Measurements from ENCODE around the gene FBXO42. TPM values are rescaled to one million over a fixed set of nuclear protein-coding genes. Genes with fewer than 3 reads are reported as not detected.

The FBXO42 gene
- total RNA-seq, 1 donor from 2014 or later = 25.6 TPM

- Mint-ChIP-seq H3K9me3 (ENCODE audit: unreplicated experiment) (no peaks in the 10 kb centered on the region), H3K4me1 (ENCODE audit: low read depth, unreplicated experiment) (peaks cover 8% of the 10 kb centered on the region), H3K4me3 (ENCODE audit: unreplicated experiment) (no peak overlapping the region), H3K27ac (ENCODE audit: unreplicated experiment) (no peak overlapping the region), H3K27me3 (ENCODE audit: low read depth, unreplicated experiment) (no peaks in the 10 kb centered on the region), H3K36me3 (ENCODE audit: low read depth, unreplicated experiment) (peaks cover 3% of the 10 kb centered on the region)
- no peak for DNase-seq (ENCODE audit: low read depth)
- Histone ChIP-seq H3K79me2 (ENCODE audit: insufficient read depth, low read length) (peaks cover 66% of the 10 kb centered on the region), H3K4me1 (ENCODE audit: insufficient read depth, low read length) (no peaks in the 10 kb centered on the region), H3K27ac (ENCODE audit: low read depth, low read length) (no peak overlapping the region), H3K4me3 (ENCODE audit: insufficient read depth, low read depth, low read length) (no peak overlapping the region), H4K20me1 (ENCODE audit: insufficient read depth, low read length) (peaks cover 59% of the 10 kb centered on the region), H3K36me3 (ENCODE audit: insufficient read depth, low read length) (peaks cover 9% of the 10 kb centered on the region), H3K9me3 (ENCODE audit: insufficient read depth, low read depth, low read length) (no peaks in the 10 kb centered on the region), H3K9ac (ENCODE audit: low read length) (no peak overlapping the region), H2AFZ (ENCODE audit: low read depth, low read length) (no peak overlapping the region), H3K27me3 (ENCODE audit: insufficient read depth, low read length) (no peaks in the 10 kb centered on the region), H3K4me2 (ENCODE audit: low read length) (no peak overlapping the region)
- TF ChIP-seq, protein P1, sequence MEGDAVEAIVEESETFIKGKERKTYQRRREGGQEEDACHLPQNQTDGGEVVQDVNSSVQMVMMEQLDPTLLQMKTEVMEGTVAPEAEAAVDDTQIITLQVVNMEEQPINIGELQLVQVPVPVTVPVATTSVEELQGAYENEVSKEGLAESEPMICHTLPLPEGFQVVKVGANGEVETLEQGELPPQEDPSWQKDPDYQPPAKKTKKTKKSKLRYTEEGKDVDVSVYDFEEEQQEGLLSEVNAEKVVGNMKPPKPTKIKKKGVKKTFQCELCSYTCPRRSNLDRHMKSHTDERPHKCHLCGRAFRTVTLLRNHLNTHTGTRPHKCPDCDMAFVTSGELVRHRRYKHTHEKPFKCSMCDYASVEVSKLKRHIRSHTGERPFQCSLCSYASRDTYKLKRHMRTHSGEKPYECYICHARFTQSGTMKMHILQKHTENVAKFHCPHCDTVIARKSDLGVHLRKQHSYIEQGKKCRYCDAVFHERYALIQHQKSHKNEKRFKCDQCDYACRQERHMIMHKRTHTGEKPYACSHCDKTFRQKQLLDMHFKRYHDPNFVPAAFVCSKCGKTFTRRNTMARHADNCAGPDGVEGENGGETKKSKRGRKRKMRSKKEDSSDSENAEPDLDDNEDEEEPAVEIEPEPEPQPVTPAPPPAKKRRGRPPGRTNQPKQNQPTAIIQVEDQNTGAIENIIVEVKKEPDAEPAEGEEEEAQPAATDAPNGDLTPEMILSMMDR (IDR thresholded peaks at IDR 0.05; ENCODE audit: insufficient read depth, low read depth, low read length) = no peak
- TF ChIP-seq EZH2 (IDR thresholded peaks at IDR 0.05; ENCODE audit: insufficient read depth, low read length) = no peak
- no peak for FAIRE-seq
These were observed 33.7 kb downstream of the FBXO42 start for GRCh38 chr1:16318555-16318954.

DNA sequence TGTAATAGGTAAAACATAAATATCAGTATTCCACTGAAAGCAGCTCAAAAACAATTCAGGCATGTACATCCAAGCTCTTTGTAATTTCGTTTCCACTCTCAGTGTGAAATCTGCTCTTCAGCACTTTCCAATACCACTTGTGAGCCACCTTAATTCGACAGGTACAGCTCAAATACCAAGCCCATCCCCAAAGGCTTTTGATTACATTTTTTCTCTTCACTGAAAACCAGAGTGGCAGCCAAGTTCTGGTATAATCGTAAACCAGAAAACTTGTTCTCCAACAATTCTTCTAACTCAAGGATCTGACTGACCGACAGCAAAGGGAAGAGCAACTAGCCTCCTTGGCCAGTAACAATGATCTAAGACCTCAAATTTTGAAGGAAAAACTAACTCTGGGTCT, 36.8 kb downstream of the FBXO42 start:
- Mint-ChIP-seq H3K27me3 (ENCODE audit: low read depth, unreplicated experiment) (no peaks in the 10 kb centered on the region), H3K4me3 (ENCODE audit: unreplicated experiment) (no peak overlapping the region), H3K4me1 (ENCODE audit: low read depth, unreplicated experiment) (peaks cover 1% of the 10 kb centered on the region), H3K36me3 (ENCODE audit: low read depth, unreplicated experiment) (peaks cover 10% of the 10 kb centered on the region), H3K9me3 (ENCODE audit: unreplicated experiment) (no peaks in the 10 kb centered on the region), H3K27ac (ENCODE audit: unreplicated experiment) (no peak overlapping the region)
- Histone ChIP-seq H3K36me3 (ENCODE audit: insufficient read depth, low read length) (peaks cover 15% of the 10 kb centered on the region), H3K4me1 (ENCODE audit: insufficient read depth, low read length) (no peaks in the 10 kb centered on the region), H4K20me1 (ENCODE audit: insufficient read depth, low read length) (peaks cover 38% of the 10 kb centered on the region), H3K4me2 (ENCODE audit: low read length) (no peak overlapping the region), H3K27me3 (ENCODE audit: insufficient read depth, low read length) (no peaks in the 10 kb centered on the region), H3K4me3 (ENCODE audit: insufficient read depth, low read depth, low read length) (no peak overlapping the region), H2AFZ (ENCODE audit: low read depth, low read length) (no peak overlapping the region), H3K9me3 (ENCODE audit: insufficient read depth, low read depth, low read length) (no peaks in the 10 kb centered on the region), H3K9ac (ENCODE audit: low read length) (no peak overlapping the region), H3K79me2 (ENCODE audit: insufficient read depth, low read length) (peaks cover 37% of the 10 kb centered on the region), H3K27ac (ENCODE audit: low read depth, low read length) (no peak overlapping the region)
- DNase-seq (ENCODE audit: low read depth) (no peak), FAIRE-seq (no peak)
- no peak for TF ChIP-seq EZH2 (IDR thresholded peaks at IDR 0.05; ENCODE audit: insufficient read depth, low read length)
- TF ChIP-seq, protein P1 (IDR thresholded peaks at IDR 0.05; ENCODE audit: insufficient read depth, low read depth, low read length) = no peak

DNA sequence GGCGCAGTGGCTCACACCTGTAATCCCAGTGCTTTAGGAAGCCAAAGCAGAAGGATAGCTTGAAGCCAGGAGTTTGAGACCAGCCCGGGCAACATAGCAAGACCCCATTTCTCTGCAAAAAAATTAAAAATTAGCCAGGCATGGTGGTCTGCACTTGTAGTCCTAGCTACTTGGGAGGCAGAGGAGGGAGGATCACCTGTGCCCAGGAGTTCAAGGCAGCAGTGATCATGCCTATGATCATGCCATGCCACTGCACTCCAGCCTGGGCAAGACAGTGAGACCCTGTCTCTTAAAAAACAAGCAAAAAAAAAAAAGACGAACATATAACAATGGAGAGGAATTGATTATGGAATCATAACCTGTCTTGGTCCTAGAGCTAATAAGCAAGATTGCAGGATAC, 45.1 kb downstream of the FBXO42 start:
- no peaks in the 10 kb centered on the region for H3K9me3 ChIP-seq (ENCODE audit: insufficient read depth, low read depth, low read length)
- no peaks in the 10 kb centered on the region for H3K9me3 Mint-ChIP-seq (ENCODE audit: unreplicated experiment)
- H3K27ac ChIP-seq (ENCODE audit: low read depth, low read length) = no peak overlapping the region
- peaks cover 7% of the 10 kb centered on the region for H3K36me3 ChIP-seq (ENCODE audit: insufficient read depth, low read length)
- no peak overlapping the region for H3K4me3 ChIP-seq (ENCODE audit: insufficient read depth, low read depth, low read length)
- H3K4me3 Mint-ChIP-seq (ENCODE audit: unreplicated experiment) = no peak overlapping the region
- H3K27me3 ChIP-seq (ENCODE audit: insufficient read depth, low read length) = no peaks in the 10 kb centered on the region
- no peak overlapping the region for H3K4me2 ChIP-seq (ENCODE audit: low read length)
- no peak for TF ChIP-seq EZH2 (IDR thresholded peaks at IDR 0.05; ENCODE audit: insufficient read depth, low read length)
- TF ChIP-seq, protein P1 (IDR thresholded peaks at IDR 0.05; ENCODE audit: insufficient read depth, low read depth, low read length) = no peak
- H3K27ac Mint-ChIP-seq (ENCODE audit: unreplicated experiment) = no peak overlapping the region
- H2AFZ ChIP-seq (ENCODE audit: low read depth, low read length) = no peak overlapping the region
- H3K27me3 Mint-ChIP-seq (ENCODE audit: low read depth, unreplicated experiment) = no peaks in the 10 kb centered on the region
- DNase-seq (ENCODE audit: low read depth) = no peak
- peaks cover 18% of the 10 kb centered on the region for H3K36me3 Mint-ChIP-seq (ENCODE audit: low read depth, unreplicated experiment)
- FAIRE-seq = no peak
- H3K79me2 ChIP-seq (ENCODE audit: insufficient read depth, low read length) = no peaks in the 10 kb centered on the region
- H3K4me1 Mint-ChIP-seq (ENCODE audit: low read depth, unreplicated experiment) = peaks cover 7% of the 10 kb centered on the region
- H4K20me1 ChIP-seq (ENCODE audit: insufficient read depth, low read length) = peaks cover 9% of the 10 kb centered on the region
- no peak overlapping the region for H3K9ac ChIP-seq (ENCODE audit: low read length)
- no peaks in the 10 kb centered on the region for H3K4me1 ChIP-seq (ENCODE audit: insufficient read depth, low read length)

Measured in astrocyte (in vitro differentiated cells and primary cell).